HG03060 (cell line): ENCODE measurements around the gene NFATC4.
"Not testable (repeated sequence)": the region's sequence is repeated elsewhere in the genome, so short reads cannot be mapped to it uniquely, and the experiment has no call there.

Experiments used
- ATAC-seq: cut with Tn5 transposase; IDR thresholded peaks from one replicate; pipeline ENCODE4 v1.9.1; 2021; ENCODE audit warnings: low read depth, moderate number of reproducible peaks; ENCODE audit not compliant: unreplicated experiment

The NFATC4 gene

DNA sequence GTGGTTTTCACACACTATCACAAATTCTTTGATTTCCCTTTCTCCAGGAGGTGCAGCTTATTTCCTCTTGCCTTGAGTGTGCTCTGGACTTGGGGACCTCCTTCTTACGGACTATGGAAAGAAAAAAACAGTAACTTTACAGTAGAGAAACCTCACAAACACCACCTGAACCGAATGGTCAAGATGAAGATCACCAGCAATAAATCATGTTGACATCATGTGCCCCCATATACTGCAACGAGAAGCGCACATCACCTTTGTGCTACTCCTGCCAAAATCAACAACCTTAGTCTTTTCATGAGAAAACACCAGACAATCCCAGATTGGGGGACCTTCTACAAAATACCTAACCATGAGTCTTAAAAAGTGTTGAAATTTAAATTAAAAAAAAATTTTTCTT lies 17.5 kb downstream of the NFATC4 start:
- no peak for ATAC-seq

DNA sequence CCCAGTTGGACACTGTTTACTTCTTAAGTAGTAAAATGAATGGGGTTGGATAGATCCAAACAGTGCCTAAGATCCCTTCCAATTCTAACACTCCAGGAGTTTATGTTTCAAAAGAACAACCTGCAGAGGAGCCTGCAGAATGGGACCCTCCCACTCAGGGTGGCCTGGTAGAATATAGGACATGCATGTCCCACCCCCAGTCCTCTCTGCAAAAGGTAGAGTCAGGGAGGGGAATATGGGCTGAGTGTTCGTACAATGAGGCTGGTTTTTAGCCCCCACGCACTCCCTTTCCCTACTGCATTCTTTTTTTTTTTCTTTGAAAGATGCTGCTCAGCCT lies 19.0 kb downstream of the NFATC4 start:
- no peak for ATAC-seq

DNA sequence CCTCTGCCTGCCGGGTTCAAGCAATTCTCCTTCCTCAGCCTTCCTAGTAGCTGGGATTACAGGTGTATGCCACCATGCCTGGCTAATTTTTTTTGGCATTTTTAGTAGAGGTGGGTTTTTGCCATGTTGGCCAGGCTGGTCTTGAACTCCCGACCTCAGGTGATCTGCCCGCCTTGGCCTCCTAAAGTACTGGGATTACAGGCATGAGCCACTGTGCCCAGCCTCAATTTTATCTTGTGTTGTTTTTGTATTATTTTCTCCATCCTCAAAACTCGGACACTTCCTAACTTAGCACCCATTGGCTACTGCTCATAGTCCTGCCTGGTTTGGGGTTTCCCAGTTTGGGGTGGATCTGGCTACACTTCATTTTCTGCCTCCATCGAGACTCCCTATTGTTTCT lies 19.6 kb downstream of the NFATC4 start:
- ATAC-seq = not testable (repeated sequence)

DNA sequence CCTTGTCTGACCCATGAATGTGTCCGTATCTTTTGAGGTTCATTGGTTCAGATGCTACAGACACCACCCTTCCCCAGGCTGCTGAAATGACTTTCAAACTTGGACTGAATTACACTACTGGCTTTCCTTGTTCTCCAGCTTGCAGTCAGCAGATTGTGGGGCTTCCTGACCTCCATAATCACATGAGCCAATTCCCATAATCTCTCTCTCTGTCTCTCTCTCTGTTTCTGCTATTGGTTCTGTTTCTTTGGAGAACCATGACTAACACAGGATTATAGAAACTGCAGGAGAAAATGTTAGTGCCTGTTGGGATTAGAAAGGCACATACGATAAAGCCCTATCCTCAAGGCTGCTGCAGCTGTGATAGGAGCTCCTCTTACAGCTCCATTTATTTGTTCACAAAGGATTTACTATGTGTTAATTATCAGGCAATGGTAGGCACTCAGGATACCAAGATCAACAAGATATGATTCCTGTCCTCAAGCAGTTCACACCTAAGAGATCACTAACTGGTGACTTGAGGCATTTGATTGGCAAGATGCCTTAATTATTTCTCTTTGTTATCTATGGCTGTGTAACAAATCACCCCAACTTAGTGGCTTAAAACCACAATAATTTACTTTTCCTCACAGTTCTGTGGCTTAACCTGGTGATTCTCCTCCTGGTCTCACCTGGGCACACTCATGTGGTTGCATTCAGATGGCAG lies 20.6 kb downstream of the NFATC4 start:
- ATAC-seq = no peak

DNA sequence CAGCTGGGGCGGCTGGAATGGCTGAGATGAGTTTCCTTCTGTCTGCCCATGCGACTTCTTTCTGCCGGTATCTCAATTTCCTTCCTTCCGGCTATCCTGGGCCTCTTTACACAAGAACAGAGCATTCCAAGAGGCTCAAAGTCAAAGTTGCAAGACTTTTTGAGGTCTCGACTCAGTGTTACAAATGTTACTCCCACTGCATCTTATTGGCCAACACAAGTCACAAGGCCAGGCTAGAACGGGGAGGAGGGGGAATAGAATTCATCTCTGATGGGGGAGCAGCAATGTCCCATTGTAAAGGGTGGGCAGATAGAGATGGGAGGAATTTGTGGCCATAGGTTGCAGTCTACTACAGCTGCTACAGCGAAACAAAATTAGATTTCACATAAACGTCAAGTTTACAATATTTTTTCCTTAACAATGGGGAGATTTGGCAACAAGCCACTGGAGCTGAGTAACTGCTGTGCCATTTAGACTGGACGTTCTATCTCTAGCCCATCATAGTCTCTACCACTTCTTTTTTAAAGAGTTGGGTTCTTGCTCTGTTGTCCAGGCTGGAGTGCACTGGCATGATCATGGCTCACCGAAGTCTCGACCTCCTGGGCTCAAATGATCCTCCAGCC lies 21.4 kb downstream of the NFATC4 start:
- ATAC-seq = no peak

DNA sequence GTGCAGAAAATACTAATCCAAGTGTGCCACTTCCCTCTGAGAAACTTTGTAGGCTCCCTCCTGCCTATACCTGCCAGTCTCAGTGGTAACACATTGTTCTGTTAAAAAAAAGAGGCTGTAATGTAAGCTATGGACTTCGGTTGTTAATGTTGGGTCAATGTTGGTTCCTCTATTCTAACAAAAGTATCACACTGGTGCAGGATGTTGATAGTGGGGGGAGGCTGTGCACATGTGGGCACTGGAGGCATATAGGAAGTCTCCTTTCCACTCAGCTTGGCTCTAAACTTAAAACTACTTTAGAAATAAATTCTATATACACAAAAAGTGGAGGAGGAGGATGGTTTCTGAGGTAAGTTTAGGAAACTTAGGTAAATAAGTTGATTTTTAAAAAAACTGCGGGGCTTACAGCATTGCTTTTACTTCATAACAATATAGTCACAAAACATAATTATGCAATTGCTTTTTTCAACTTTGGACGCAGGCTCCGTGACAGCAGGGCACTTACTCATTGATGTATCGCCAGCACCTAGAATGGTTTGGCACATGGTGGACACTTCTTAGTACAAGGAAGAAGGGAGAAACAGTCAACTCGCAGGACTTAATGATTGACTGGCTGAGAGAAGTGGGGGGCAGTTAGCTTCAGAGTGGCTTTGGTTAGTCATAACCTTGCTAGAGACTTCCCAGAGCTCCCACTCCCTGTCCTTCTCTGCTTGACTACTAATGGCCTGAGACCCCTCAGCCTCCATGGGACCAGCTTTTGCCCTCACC lies 22.9 kb downstream of the NFATC4 start:
- ATAC-seq = no peak

DNA sequence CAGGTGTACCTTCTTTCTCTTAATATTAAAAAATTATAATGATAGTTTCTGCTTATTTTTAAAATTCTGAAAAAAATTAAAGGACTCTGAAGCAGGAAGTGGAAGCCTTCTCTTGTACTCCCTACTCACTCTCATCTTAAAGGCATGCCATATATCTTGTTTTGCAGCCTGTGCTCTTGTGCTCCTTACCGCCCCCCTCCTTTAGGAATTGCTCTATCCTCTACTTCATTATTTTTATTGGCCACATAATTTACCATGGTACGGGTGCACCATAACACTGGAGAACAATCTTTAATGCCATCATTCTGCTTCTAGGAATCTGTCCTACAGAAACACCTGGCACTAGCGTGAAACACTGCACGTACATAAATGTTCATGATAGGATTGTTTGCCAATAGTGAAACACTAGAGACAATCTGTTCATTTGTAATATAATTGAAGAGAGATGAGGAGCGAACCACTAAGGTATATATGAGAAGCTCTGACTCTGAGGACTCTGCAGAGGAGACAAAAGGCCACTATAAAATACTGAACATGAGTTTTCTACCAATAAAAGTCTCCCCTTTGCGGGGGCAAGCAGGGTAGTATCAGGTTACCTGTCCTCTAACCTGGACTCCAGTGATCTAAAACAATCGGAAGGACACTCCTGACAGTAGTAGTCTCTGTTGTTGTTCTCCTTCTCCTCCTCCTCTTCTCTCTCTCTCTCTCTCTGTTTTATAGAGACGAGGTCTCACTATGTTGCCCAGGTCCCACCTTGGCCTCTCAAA lies 24.5 kb downstream of the NFATC4 start:
- ATAC-seq = no peak

DNA sequence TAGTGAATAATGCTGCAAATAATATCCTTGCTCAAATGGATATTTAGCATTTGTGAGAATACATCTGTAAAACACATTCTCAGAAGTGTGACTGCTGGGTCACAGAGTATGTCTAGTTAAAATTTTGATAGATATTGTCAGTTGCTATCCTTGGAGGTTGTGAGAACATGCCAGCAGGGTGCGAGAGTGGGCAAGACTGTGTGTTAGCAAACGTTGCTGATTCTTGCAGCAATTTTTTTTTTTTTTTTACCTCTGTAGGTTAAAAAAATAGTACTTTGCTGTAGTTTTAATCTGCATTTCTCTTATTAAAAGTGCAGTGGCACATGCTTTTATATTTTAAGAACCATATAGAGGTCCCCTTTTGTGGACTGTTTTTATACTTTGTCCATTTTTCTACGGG lies 26.3 kb downstream of the NFATC4 start:
- no peak for ATAC-seq

DNA sequence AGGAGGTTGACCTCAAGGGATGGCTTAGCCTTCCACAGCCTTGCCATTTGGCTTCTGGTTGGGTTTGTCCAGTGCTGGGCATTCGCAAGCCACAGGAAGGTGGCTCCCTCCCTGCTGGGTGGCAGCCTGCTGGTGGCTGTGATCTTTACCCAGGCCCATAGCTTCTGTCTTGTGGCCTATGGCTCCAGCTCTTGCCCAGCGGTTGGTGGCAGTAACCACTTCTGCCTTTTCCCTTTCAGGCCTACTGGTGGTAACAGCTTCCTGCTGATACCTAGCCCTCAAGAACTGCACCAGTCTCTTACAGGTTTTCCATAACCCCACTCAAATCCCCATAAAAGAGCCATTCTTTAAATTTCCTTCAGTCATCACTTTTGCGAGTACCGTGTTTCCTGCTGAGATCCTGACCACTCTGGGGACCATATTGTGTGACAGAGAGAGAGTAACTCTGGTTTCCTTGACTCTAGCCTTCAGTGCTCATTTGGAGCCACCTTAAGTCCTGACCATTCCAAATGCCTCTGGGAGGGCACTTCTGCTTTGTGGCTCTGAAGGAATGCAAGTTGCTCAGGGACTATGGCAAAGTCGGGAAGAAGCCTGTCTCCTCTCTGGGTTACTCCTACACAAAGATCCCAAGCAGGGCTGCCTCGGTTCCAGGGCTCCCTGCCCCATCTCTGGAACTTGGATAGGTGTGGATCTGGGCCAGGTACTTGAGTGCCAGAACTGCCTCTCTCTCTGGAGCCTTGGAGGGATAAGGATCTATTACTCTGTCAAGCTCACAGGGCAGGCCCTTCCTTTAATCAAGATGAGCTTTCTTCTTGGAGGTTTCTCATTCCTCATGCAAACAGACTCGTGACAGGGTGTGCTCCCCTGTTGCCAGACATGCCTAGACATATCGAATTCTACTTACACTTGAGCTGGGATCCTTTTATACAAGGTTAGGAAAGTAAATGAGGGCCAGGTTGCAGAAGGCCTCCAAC lies 27.9 kb downstream of the NFATC4 start:
- ATAC-seq = no peak

DNA sequence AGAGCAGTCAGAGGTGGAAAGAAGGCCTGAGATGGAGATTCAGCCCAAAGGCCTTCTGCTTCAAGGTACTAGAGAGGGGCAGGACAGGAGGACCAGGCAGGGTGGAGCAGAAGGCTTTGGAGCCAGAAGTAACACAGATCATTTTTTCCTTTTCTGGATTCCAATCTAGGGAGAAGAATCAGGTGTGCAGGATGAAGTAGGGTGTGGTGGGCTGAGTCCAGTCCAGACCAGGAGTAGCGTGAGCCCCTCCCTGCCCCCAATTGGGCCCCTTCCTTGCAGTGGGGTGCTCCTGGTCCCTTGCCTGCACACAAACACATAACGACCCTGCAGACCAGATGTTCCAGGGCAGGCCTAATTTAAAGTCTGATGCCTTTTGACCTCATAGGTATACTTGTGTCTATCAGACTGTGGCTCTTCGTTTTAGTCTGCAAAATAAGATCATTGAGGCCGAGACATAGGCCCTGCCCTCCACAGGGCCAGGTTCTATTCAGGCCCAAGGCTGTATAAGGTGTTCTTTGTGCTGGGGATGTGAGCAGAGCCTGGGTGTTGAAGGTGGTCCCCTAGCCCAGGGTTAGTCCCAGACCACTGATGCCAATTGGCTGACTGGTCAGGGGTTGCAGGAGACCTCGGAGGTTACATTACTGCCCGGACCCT lies 29.8 kb downstream of the NFATC4 start:
- no peak for ATAC-seq

DNA sequence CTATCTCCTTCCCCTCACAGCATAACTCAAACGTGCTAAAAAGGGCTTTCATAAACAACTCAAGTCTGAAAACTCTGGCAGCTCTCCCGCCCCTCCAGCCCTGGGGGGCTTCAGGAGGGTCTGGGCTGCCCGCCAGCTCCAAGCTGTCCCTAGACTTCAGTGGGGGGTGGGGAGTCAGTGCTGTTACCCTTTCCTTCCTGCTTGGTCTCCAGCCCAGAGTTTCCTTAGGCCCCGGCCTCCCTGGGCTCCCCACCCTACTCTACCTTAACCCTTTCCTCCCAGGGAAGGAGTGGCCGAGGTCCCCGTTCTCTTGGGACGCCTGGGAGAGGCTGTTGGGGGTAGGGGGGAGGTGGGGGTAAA lies 30.3 kb downstream of the NFATC4 start:
- no peak for ATAC-seq

DNA sequence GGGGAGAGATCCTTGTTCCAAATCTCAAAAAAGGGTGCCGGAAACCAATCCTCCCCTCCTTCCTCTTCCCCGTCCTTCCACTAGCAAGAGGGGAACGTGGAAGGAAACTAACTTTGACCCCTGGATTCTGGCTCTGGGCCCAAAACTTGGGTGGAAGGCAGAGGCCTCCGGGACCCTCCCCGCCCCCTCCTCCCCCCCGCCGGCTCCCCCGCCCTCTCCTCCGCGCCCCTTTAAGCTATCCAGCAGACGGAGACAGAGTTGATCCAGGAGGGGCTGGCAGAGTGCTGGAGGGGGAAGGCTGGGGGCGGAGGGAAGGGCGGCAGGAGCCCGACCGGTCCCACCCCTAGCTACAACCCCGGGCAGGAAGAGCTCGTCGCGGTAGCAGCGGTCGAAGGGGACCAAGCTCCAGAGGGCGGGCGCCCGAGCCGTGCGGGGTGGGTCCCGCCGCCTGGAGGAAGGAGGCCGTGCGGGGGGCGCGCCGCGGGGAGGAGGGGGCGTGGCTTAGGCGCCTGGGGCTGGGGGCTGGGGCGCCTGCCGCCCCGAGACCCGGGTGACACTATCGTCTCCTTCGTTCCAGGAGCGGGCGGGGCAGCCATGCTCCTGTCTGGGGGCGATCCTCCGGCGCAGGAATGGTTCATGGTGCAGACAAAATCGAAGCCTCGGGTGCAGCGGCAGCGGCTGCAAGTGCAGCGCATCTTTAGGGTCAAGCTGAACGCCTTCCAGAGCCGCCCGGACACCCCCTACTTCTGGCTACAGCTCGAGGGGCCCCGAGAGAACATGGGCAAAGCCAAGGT lies 30.9 kb downstream of the NFATC4 start, which contains the start of gene NYNRIN:
Gene NYNRIN, plus strand, starts transcription at position 351 of the 794 bp plus-strand sequence. Its CDS starts 244 bp downstream, at position 595.
- no peak for ATAC-seq

DNA sequence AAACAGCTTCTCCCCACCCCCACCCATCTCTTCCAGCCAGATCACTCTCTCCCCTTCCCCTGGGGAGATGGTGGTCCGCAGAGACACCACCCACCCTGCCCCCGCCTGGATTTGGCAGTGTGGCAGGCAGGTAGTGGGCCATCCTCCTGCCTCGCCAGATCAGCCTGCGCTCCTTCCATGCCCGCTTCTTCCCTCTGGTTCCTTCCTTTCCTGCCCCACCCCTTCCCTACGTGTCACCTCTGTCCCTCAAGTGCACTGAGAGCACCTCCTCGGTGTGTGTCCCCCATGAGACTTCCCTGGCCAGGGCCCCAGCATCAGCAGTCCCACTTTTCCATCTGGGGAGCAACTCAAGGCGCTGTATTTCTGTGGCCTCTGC lies 31.5 kb downstream of the NFATC4 start:
- ATAC-seq = no peak

DNA sequence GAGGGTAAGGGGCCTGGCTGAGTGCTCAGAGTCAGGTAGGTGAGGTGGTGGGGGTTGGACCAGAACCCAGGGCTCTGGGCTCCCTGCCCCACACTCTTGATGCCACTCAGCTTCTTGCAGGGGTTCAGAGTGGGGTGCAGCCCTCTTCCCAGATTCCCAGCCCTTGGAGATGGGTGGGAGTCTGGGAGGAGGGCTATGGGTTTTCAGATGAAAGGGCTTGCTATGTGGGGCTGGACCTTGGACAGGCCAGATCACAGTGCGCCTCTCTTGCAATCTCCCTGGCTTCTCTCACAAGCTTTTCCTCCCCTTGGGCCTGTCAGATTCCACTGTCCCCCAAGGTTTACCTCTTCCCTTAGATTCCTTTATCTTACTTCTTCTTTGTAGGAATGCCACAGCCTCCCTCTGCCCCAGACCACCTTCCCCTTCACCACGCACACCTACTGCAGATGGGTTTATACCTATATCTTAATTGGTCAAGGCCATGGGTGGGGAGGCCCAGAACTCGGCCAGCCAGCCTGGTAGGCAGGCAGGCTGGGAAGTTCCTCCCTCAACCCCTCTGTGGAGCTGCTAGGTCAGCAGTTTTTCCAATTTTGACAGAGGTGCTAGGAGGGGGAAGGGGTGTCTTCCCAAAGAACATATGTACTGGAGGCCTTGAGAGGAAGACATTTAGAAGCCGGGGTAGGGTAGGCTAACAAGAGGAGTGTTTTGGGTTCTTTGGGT lies 32.2 kb downstream of the NFATC4 start:
- ATAC-seq = no peak

DNA sequence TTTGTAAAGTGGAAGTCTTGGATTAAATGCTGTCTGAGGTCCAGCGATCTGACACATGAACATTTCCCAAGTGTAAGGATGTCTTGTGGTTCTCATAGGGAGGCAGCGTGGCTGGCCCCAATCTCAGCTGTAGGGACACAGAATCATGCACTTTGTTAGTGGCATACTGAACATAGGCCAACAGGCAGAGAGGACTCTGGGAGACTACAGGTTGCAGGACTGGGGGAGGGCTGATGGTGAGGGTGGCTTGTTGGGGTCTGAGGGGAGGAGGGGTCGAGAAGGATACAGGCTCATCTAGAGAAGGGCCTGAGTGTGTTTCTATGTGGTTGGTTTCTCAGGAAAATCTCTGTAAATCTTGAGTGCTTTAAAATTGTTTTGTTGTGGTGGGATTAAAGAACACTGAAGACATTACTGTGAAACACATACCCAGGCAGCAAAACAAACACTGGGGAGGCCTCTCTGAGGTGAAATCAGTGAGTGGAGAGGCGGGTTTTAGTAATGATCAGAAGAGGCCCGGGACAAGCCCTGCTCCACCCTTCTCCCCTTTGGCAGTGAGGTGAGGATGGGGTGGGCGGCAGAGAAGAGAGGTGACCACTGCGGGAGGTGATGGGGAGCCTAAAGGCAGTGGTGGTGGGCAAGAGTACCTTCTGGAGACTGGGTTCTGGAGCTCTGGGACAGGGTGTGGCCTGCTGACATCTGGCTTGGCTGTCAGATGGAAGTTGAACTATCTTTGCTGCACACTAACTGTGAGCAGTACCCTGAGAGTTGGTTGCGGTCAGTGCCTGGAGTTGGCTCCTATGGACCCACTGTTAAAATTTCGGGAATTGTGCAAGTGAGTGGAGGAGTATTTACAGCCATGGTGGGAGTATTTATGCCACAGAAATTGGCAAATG lies 34.1 kb downstream of the NFATC4 start:
- ATAC-seq = no peak

DNA sequence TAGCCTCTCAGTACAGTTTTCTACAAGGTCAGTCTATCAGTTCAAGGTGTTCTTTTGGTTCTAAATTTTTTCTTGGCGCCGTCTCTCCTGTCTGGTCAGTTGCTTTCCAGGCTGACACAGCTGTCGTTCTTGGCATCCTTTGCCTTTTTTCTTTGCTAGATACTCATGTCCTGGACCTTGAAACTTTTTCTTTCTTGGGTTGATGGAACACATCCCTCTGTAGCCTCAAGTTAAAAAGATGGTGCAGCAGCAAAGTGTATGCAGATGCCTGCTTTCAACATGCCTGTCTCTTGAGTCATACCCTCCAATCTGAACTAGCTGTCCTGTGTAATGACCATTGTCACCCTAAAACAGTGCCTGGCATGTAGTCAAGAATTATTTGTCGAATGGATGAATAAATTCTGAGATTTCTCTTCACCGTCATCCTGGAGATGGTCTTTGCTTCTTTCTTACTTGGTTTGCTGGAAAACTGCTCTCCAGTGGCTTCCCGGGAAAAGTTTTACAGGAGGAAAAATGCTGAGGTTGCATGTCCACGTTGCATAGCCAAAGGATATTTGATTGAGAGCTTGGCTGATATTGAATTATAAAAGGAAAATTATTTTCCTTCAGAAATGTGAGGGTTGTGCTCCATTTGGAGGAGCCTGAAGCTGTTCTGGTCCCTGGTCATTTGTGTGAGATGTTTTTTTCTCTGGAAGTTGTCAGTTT lies 35.5 kb downstream of the NFATC4 start:
- ATAC-seq = no peak
